HTR-8/SVneo (cell line): ENCODE results near the gene ATP5F1C.
A peak's percentile ranks its signal among the peaks of the same experiment; 100 is the strongest.
"Not testable (repeated sequence)": the region's sequence is repeated elsewhere in the genome, so short reads cannot be mapped to it uniquely, and the experiment has no call there.

Experiments
- DNase-seq: peaks from one replicate; pipeline ENCODE4 v3.0.0; 2011; ENCODE audit warnings: low spot score, mixed read lengths; ENCODE audit not compliant: insufficient read length
- FAIRE-seq: peaks from 2 replicates; lab custom pipeline; 2011; peaks lifted over from hg19 to GRCh38; lab: Jason Lieb, UNC

Gene ATP5F1C

DNA sequence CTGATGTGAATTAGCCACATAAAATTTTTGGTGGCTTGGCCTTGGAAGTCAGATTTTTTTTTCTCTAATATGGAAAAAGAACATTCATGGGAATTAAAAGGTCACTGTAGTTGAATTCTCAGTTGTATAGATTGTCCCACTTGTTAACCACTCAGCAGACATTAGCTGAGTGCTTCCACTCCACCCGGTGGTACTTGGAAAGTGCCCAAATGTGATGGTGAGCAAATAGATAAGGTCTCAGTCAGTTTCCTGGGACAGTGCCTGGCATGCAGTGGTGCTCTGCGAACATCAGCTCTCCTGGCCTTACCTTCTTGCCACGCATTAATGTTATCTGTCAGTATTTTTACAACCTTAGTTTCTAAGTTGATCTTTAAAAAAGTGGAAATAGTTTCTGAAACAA is 1.4 kb downstream of the ATP5F1C start:
- no peak for FAIRE-seq

DNA sequence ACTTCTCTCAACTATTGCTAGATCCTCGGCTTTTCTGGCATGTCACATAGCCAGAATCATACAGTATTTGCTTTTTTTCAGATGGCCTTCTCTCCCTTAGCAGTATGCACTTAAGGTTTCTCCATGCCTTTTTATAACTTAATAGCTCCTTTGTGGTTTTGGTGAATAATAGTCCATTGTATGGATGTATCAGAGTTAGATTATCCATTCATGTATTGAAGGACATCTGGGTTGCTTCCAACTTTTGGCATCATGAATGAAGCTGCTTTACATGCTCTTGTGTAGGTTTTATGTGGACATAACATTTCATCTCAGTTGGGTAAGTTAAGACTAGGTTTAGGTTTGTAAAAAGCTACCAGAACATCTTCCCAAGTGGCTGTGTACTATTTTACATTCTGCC is 4.6 kb downstream of the ATP5F1C start:
- FAIRE-seq: no peak
- DNase-seq: no peak

More for the DNA sequence above, 1.4 kb downstream of the ATP5F1C start:
- DNase-seq: no peak

GRCh38 chr10:7794251-7795026 is 6.5 kb downstream of the ATP5F1C start:
- DNase-seq (no peak), FAIRE-seq (no peak)

DNA sequence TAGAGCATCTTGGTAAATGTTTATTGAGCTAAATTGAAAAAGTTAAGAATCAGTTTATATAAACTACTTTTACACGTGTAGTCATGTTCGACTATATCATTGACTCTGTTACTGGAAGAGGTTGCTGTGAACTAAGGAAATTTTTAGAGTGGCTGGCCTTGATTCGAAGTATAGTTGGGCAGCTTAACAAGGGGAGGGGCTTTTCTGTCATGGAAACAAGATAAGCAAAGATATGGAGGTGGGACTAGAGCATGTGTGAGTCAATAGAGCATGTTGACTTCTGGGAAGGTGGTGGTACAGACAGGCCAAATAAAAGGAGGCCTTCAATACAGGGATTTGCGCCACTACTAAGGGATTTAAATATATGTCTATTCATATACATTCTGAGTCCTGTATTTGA is 7.6 kb downstream of the ATP5F1C start:
- no peak for FAIRE-seq
- no peak for DNase-seq

DNA sequence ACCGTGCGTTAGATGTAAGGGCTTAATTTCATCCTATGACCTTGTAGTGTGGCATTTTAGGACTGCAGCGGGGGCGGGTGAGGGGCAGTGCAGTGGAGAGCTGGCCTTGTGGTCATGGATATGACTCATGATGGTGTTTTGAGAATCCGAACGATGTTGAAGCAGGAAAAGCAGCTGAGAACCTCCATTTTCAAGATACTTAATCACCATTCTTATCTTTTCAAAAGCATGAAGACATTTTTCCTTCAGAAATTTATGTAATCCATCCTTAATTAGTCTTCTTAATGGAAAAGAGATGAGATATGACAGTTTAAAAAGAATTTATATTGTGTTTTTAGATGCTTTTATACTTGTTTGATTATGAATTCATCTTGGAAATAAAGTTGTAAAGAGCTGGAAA is 9.6 kb downstream of the ATP5F1C start:
- DNase-seq (peak; percentile 76), FAIRE-seq (peak; percentile 62)

- no peak for DNase-seq
- no peak for FAIRE-seq
These were observed 14.6 kb downstream of the ATP5F1C start for GRCh38 chr10:7802606-7803005.

DNA sequence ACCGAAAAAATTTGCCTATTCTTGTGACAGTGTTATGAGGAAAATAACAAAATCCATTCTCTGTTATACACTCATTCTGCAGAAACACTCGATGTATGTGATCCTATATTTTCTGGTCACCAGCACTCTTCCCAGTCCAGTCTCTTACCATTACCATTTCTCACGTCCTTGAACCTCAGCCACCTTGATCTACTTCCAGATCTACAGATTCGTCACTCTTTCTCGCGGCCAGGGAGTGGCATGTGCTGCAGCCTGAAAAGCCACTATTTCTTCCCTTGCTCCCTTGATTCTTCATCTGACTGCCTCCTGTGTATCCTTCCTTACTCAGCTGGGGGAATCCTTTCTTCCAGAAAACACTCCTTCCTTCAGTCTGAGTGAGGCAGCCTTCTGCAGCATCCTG is 16.2 kb downstream of the ATP5F1C start:
- no peak for DNase-seq
- no peak for FAIRE-seq

DNA sequence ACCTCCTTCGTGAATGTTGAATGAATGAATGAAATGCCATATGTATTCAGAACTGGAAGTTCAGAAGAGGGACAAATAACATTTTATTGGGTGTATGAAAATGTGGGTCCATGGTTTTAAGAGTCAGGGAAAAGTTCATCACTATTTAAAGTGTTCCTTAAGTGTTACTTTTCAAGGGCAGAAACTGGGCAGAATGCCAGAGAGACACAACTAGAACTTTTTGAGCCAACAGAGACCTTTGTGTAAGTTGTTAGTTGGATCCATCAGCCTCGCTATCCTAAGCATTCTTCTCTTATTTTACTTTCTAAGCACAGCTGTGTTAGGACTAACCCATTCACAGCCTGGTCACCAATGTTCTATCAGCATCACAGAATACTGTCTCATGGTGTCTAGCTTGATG is 16.8 kb downstream of the ATP5F1C start:
- FAIRE-seq (no peak), DNase-seq (no peak)

GRCh38 chr10:7808686-7809267 is 20.8 kb downstream of the ATP5F1C start:
- FAIRE-seq (no peak), DNase-seq (no peak)

DNA sequence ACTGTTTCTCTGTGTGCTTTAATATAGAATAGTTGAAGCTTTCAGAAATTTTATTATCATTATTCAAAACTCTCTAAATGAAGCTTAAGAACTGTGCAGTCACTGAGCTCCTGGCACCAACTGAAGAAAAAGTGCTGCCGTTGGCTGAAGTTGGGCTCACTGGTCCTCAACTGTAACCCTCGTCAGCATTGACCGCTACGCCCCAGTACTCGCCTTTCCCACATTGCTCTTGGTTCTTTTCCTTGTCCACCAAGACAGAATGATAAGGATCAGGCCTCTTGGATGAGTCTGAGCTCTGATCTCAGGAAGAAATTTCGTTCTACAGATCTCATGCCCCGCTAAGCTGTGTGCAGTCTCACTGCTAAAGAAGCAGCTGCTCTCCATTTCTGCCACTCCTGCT is 22.5 kb downstream of the ATP5F1C start:
- FAIRE-seq (no peak), DNase-seq (no peak)

DNA sequence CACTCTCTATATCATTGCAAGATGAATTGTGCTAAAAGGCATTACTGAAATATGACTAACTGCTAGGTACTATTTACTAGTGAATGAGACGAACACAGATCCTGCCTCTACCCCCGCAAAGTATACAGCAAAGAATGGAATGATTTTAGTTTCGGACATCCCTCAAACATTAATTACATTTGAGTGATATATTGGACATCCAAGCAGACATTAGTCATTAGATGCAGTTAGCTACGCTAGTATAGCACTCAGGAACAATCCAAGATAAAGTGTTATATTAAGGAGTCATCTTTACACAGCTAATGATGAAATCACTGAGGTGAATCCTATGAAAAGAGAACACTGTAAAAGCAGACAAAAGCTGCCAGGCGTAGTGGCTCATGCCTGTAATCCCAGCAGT is 23.0 kb downstream of the ATP5F1C start:
- FAIRE-seq: no peak
- DNase-seq: no peak

DNA sequence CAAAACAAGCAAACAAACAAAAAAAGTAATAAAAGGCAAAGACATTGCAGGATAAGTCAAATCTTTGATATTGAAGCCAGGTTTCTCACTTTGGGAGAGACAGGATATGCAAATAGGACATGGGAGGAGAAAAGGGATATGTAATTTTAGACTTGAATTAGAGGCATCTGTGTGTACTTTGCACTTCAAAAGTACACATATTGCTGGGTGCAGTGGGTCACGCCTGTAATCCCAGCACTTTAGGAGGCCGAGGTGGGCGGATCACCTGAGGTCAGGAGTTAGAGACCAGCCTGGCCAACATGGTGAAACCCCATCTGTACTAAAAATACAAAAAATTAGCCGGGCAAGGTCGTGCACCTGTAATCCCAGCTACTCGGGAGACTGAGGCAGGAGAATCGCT is 23.8 kb downstream of the ATP5F1C start:
- not testable (repeated sequence) for FAIRE-seq, DNase-seq

GRCh38 chr10:7813481-7813880 is 25.5 kb downstream of the ATP5F1C start:
- DNase-seq (no peak), FAIRE-seq (no peak)

- FAIRE-seq (no peak), DNase-seq (no peak)
These were observed 29.6 kb downstream of the ATP5F1C start for GRCh38 chr10:7817576-7817975.

DNA sequence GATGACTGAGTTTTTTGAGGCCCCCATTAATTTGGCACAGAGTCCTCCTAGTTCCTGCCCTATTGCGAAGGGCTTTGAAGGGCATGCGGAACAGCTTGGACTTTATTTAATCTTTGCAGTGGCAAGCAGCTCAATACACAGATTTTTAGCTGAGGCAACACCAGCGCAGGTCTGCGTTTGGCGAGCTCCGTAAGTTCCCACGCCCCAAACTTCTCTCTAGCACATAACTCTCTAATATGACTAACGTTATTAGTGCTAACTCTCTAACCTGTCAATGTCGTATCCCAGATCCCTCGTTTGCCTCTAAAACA is 30.0 kb downstream of the ATP5F1C start:
- no peak for DNase-seq
- FAIRE-seq: no peak

DNA sequence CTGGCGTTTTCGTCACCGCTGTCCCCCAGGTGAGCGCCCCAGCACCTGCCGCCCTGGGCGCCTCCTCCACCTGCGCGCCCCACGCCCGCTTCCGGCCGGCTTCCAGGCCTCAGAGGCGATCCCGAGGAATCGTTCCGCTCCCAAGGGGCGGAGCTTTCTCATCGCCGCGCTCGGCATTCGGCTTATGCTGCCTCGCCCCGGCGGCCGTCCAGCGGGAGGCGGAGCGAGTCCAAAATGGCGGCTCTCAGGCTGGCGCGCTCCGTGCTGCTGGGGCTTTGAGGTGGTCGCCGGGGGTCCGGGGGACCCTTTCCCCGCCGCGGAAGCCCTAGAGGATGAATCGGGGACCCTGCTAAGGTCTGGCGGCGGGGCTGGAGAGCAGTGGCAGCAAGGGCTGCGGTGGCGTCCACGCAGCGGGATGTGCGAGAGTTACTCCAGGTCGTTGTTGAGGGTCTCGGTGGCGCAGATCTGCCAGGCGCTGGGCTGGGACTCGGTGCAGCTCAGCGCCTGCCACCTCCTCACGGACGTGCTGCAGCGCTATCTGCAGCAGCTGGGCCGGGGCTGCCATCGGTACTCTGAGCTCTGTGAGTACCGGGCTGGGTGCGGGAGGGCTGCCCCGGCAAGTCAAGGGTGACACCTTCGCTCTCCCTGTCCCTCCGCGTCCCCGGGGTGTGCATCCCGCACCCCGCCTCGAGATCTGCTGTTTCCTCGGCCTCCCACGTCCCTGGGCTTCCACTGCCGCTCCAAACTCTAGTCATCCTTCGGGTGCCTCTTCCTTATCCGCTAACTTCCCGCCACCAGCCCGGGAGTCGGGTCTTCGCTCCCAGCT is 30.5 kb downstream of the ATP5F1C start, which contains the start of gene TAF3:
Gene TAF3 (plus strand): TSS at position 211 of the 826 bp plus-strand sequence. CDS start 205 bp downstream, at position 416.
- FAIRE-seq (peak; percentile 31), DNase-seq (peak; percentile 67)

GRCh38 chr10:7819121-7819460 is 31.1 kb downstream of the ATP5F1C start:
- no peak for DNase-seq
- FAIRE-seq: no peak

- FAIRE-seq (no peak), DNase-seq (no peak)
These were observed 36.3 kb downstream of the ATP5F1C start for GRCh38 chr10:7824251-7824650.

DNA sequence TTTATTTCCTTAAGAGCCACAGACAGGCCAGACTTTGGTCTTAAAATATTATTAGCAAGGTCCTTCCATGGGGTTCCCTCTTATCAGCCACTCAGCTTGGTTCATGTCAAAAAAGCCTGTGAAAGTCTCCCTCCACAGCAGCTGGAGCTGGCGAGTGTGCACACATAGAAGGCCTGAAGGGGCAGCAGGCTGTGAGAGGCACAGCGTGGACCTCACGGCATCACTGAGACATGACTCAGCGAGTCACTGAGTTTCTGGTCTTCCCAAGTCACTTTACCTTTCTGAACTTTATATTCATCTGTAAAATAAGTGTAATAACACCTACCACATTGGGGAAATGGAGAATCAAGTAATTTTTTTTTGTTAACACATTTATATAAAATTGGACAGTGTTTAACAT is 39.0 kb downstream of the ATP5F1C start:
- peak; percentile 43 for DNase-seq
- no peak for FAIRE-seq

- no peak for DNase-seq
- no peak for FAIRE-seq
These were observed 41.4 kb downstream of the ATP5F1C start for GRCh38 chr10:7829289-7829834.

DNA sequence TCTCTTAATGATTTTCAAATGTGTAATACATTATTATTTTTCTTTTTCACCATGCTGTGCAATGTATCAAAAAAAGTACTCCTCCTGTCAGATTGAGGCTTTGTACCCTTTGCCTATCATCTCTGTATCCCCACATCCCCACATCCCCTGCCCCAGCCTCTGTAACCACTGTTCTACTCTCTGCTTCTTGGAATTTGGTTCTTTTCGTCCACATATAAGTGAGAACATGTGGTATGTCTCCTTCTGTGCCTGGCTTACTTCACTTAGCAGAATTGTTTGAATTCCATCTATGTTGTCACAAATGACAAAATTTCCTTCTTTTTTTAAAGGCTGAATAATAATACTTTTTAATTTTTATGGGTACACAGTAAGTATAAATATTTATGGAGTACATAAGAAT is 44.1 kb downstream of the ATP5F1C start:
- FAIRE-seq (no peak), DNase-seq (no peak)
